ENCODE measurements around the gene MAD2L1.

The MAD2L1 gene

GRCh38 chr4:120057416-120057815, 9.2 kb downstream of the MAD2L1 start:
- no peak overlapping the region for H3K27ac ChIP-seq
- TF ChIP-seq CTCF (IDR thresholded peaks at IDR 0.05) (no peak), ZFX (IDR thresholded peaks at IDR 0.05; ENCODE audit: borderline replicate concordance) (no peak)

- H3K27ac ChIP-seq: no peak overlapping the region
- TF ChIP-seq CTCF (IDR thresholded peaks at IDR 0.05) (no peak; the same call in 1 of the 2 replicates), ZFX (IDR thresholded peaks at IDR 0.05; ENCODE audit: borderline replicate concordance) (no peak)
Measured at GRCh38 chr4:120056246-120056645, 10.4 kb downstream of the MAD2L1 start.

GRCh38 chr4:120055795-120056194, 10.9 kb downstream of the MAD2L1 start:
- TF ChIP-seq CTCF (IDR thresholded peaks at IDR 0.05) (no peak), ZFX (IDR thresholded peaks at IDR 0.05; ENCODE audit: borderline replicate concordance) (no peak)
- H3K27ac ChIP-seq: no peak overlapping the region

GRCh38 chr4:120055162-120055561, 11.5 kb downstream of the MAD2L1 start:
- H3K27ac ChIP-seq: no peak overlapping the region
- no peak for TF ChIP-seq ZFX (IDR thresholded peaks at IDR 0.05; ENCODE audit: borderline replicate concordance)
- TF ChIP-seq CTCF (IDR thresholded peaks at IDR 0.05): no peak

GRCh38 chr4:120053911-120054310, 12.7 kb downstream of the MAD2L1 start:
- TF ChIP-seq CTCF (IDR thresholded peaks at IDR 0.05) (no peak), ZFX (IDR thresholded peaks at IDR 0.05; ENCODE audit: borderline replicate concordance) (no peak)

GRCh38 chr4:120052856-120053255, 13.8 kb downstream of the MAD2L1 start:
- no peak for TF ChIP-seq ZFX (IDR thresholded peaks at IDR 0.05; ENCODE audit: borderline replicate concordance)
- TF ChIP-seq CTCF (IDR thresholded peaks at IDR 0.05): no peak
- no peak overlapping the region for H3K27ac ChIP-seq

More at GRCh38 chr4:120053911-120054310, 12.7 kb downstream of the MAD2L1 start:
- no peak overlapping the region for H3K27ac ChIP-seq

GRCh38 chr4:120051253-120051652, 15.4 kb downstream of the MAD2L1 start:
- TF ChIP-seq CTCF (IDR thresholded peaks at IDR 0.05) (no peak), ZFX (IDR thresholded peaks at IDR 0.05; ENCODE audit: borderline replicate concordance) (no peak)
- no peak overlapping the region for H3K27ac ChIP-seq

All from 22Rv1 (cell line).